Gastroesophageal sphincter (tissue), 3 donors: ENCODE data around the gene TPM1.

Experiments used
- CTCF ChIP-seq, 4 experiments: fragments of 200-600 bp in 2 of 4; fragments of 450-650 bp in 2 of 4; sonication (generic) in 1 of 4; IDR thresholded peaks; one replicate each; pipeline ENCODE4 v1.5.1; 2017 to 2019; ENCODE audit warnings: antibody characterized with exemption in 4 of 4, mild to moderate bottlenecking in 2 of 4, moderate library complexity in 2 of 4
- POLR2A ChIP-seq, 2 donors: fragments of 450-650 bp; IDR thresholded peaks; one replicate each; pipeline ENCODE4 v1.6.1; 2017; ENCODE audit warnings: antibody characterized with exemption in 2 of 2, mild to moderate bottlenecking in 2 of 2, moderate library complexity in 1 of 2

- TF ChIP-seq POLR2A (IDR thresholded peaks at IDR 0.05) (no peak), CTCF (IDR thresholded peaks at IDR 0.05) (no peak)
These were observed 28.0 kb upstream of the TPM1 start for GRCh38 chr15:63014578-63014977.
